K562 (cell line): ENCODE data around the gene ABI3BP. TPM values are rescaled to one million over a fixed set of nuclear protein-coding genes. Genes with fewer than 3 reads are reported as not detected.

ENCODE experiments used
- ATAC-seq: fragments of 200-7000 bp; cut with Tn5 transposase; 3 replicates; pipeline ENCODE4 v1.9.1; 2020; ENCODE audit warnings: moderate library complexity
- BruUV-seq: library from RNA; stranded (reverse); fragments of 400-500 nt; replicated peaks from 2 replicates; lab custom pipeline; 2021; lab: Mats Ljungman, UMichigan
- CTCF ChIA-PET: fragments of 300-600 bp; formaldehyde crosslinking; extraction: SDS; loops from one replicate; lab custom pipeline; 2021; ENCODE audit warnings: low intra/inter-chr PET ratio; lab: Yijun Ruan, JAX
- POLR2A ChIA-PET: fragments of 300-600, 350-650 bp; sonication (Branson Sonifier 250); formaldehyde crosslinking; extraction: SDS; loops from one replicate; lab custom pipeline; 2021; ENCODE audit warnings: antibody characterized with exemption, inconsistent platforms; lab: Yijun Ruan, JAX
- DNase-seq, 4 experiments: peaks; one replicate each; pipeline versions ENCODE4 v3.0.0 to v3.0.0-alpha.2; 2011 to 2018; ENCODE audit warnings: low spot score in 3 of 4, mixed read lengths in 3 of 4; ENCODE audit errors: extremely low read depth in 1 of 4
- FAIRE-seq: peaks from 2 replicates; lab custom pipeline; 2011; peaks lifted over from hg19 to GRCh38; lab: Jason Lieb, UNC
- H2AFZ ChIP-seq: 2 replicates; pipeline ENCODE4 v1.6.0; 2011; ENCODE audit warnings: low read depth, low read length, control low read depth, inconsistent platforms
- H3K27ac ChIP-seq: fragments of 200-600 bp; 3 replicates; pipeline ENCODE4 v1.8.0; 2011; ENCODE audit warnings: low read depth, mild to moderate bottlenecking, control low read depth, inconsistent platforms, low read length, moderate library complexity, mixed read lengths; ENCODE audit errors: extremely low read depth
- H3K27me3 ChIP-seq, 2 experiments: fragments of 300-600 bp in 1 of 2; 2 replicates in 1 of 2; 3 replicates in 1 of 2; pipeline versions ENCODE4 v1.6.0 to v1.8.0; 2011; ENCODE audit warnings: inconsistent platforms in 2 of 2, low read length in 2 of 2, mild to moderate bottlenecking in 1 of 2, mixed read lengths in 1 of 2, moderate library complexity in 1 of 2; ENCODE audit not compliant: control insufficient read depth in 2 of 2, insufficient read depth in 2 of 2
- H3K36me3 ChIP-seq: fragments of 300-600 bp; 3 replicates; pipeline ENCODE4 v1.8.0; 2011; ENCODE audit warnings: mild to moderate bottlenecking, low read length, inconsistent platforms; ENCODE audit not compliant: control insufficient read depth, insufficient read depth
- H3K4me1 ChIP-seq, 2 experiments: fragments of 200-600 bp in 1 of 2; replicated peaks in 1 of 2; 2 replicates in 1 of 2; 3 replicates in 1 of 2; pipeline versions ENCODE4 v1.5.1 to v1.8.0; 2011; ENCODE audit warnings: inconsistent platforms in 2 of 2, low read length in 2 of 2, mild to moderate bottlenecking in 1 of 2, mixed read lengths in 1 of 2, moderate library complexity in 1 of 2; ENCODE audit not compliant: control insufficient read depth in 2 of 2, insufficient read depth in 2 of 2
- H3K4me2 ChIP-seq: 2 replicates; pipeline ENCODE4 v1.6.1; 2011; ENCODE audit warnings: low read length, control low read depth, inconsistent platforms, mixed read lengths; ENCODE audit not compliant: insufficient read depth
- H3K4me3 ChIP-seq: fragments of 200-600 bp; sonication (generic), shearing (Covaris generic); 2 replicates; pipeline ENCODE4 v1.5.1; 2016; ENCODE audit warnings: control low read depth, inconsistent platforms
- H3K79me2 ChIP-seq: fragments of 200-600 bp; 3 replicates; pipeline ENCODE4 v1.8.0; 2011; ENCODE audit warnings: low read length, inconsistent platforms; ENCODE audit not compliant: control insufficient read depth, insufficient read depth
- H3K9ac ChIP-seq, 2 experiments: 2 replicates each; pipeline versions ENCODE4 v1.6.0 to v1.6.1; 2011; ENCODE audit warnings: low read depth in 2 of 2, low read length in 2 of 2, control low read depth in 1 of 2, inconsistent platforms in 1 of 2, mild to moderate bottlenecking in 1 of 2, mixed read lengths in 1 of 2; ENCODE audit not compliant: insufficient read depth in 1 of 2
- H3K9me1 ChIP-seq: one replicate; pipeline ENCODE4 v1.6.0; 2011; ENCODE audit warnings: inconsistent platforms, mild to moderate bottlenecking, low read length, moderate library complexity; ENCODE audit not compliant: control insufficient read depth, insufficient read depth
- H3K9me3 ChIP-seq: replicated peaks from 2 replicates; pipeline ENCODE4 v1.5.1; 2011; ENCODE audit warnings: low read depth, low read length, inconsistent platforms; ENCODE audit not compliant: control insufficient read depth, insufficient read depth
- H4K20me1 ChIP-seq: replicated peaks from 2 replicates; pipeline ENCODE4 v1.6.1; 2011; ENCODE audit warnings: low read length, inconsistent platforms, mixed read lengths; ENCODE audit not compliant: control insufficient read depth, insufficient read depth
- ARID4B ChIP-seq: sonication (generic); formaldehyde crosslinking; IDR thresholded peaks from 2 replicates; pipeline ENCODE4 v1.8.0; 2022; ENCODE audit warnings: mild to moderate bottlenecking, missing genetic modification reagents
- CREBBP ChIP-seq: IDR thresholded peaks from one replicate; pipeline ENCODE4 v1.6.1; 2012; ENCODE audit warnings: low read depth, mild to moderate bottlenecking, control low read depth, inconsistent platforms, low read length
- CREM ChIP-seq: IDR thresholded peaks from 2 replicates; pipeline ENCODE4 v1.6.1; 2014; ENCODE audit warnings: antibody characterized with exemption, low read depth
- E2F3 ChIP-seq: fragments of 250-450 bp; sonication (Bioruptor Pico); IDR thresholded peaks from 2 replicates; pipeline ENCODE4 v1.4.0; 2020; ENCODE audit warnings: mild to moderate bottlenecking
- HOXB6 ChIP-seq: fragments of 250-450 bp; sonication (Bioruptor Pico); IDR thresholded peaks from 2 replicates; pipeline ENCODE4 v1.5.1; 2022; ENCODE audit warnings: mild to moderate bottlenecking, borderline replicate concordance
- MTF1 ChIP-seq: fragments of 250-450 bp; sonication (Bioruptor Pico); IDR thresholded peaks from 2 replicates; pipeline ENCODE4 v1.9.0; 2021; ENCODE audit warnings: moderate library complexity, mild to moderate bottlenecking, inconsistent platforms, borderline replicate concordance
- NONO ChIP-seq, 2 experiments: fragments of 200-400 bp in 1 of 2; fragments of 450-650 bp in 1 of 2; formaldehyde crosslinking in 1 of 2; IDR thresholded peaks; 2 replicates each; pipeline ENCODE4 v1.6.1; 2017; ENCODE audit warnings: low read depth in 2 of 2, mild to moderate bottlenecking in 2 of 2, moderate library complexity in 2 of 2, low read length in 1 of 2
- RFX1 ChIP-seq: fragments of 450-650 bp; IDR thresholded peaks from 2 replicates; pipeline ENCODE4 v1.6.1; 2016; ENCODE audit warnings: mild to moderate bottlenecking, moderate library complexity
- RUNX1 ChIP-seq: sonication (generic); IDR thresholded peaks from 2 replicates; pipeline ENCODE4 v1.6.1; 2016; ENCODE audit warnings: antibody characterized with exemption, low read depth
- SNIP1 ChIP-seq: fragments of 450-650 bp; IDR thresholded peaks from 2 replicates; pipeline ENCODE4 v1.7.1; 2017; ENCODE audit warnings: low read depth, mild to moderate bottlenecking
- ZNF586 ChIP-seq: fragments of 450-650 bp; formaldehyde crosslinking; conservative IDR thresholded peaks from 2 replicates; pipeline ENCODE4 v1.4.0; 2020; ENCODE audit warnings: mild to moderate bottlenecking, moderate library complexity
- WGBS: fragments of 100-300 bp; shearing (Covaris generic); methylation state at CpG from one replicate; pipeline ENCODE4 v1.1.6; 2016; ENCODE audit warnings: low coverage, mixed read lengths; ENCODE audit not compliant: insufficient coverage; ENCODE audit errors: missing lambda C conversion rate; 5-methylcytosine and 5-hydroxymethylcytosine counted together
- in situ Hi-C: fragments of 300-500 bp; cut with MboI; formaldehyde crosslinking; loops from 4 replicates; pipeline ENCODE4 v1.15.0; 2018; ENCODE audit warnings: inconsistent platforms, mixed read lengths
- intact Hi-C: fragments of 100-400 bp; cut with micrococcal nuclease; formaldehyde crosslinking; loops from 2 replicates; pipeline ENCODE4 v1.14.2; 2022
- polyA plus RNA-seq, 8 experiments: library from polyadenylated mRNA; depleted of rRNA in 4 of 8; stranded (reverse) in 5 of 8; unstranded in 3 of 8; fragments of >200 nt; fragmentation: Nextera tagmentation in 2 of 8; fragmentation: Illumina TruSeq in 1 of 8; extraction: Ambion mirVana in 2 of 8; extraction: Trizol in 1 of 8; gene quantifications; 2 replicates each; pipeline versions ENCODE4 v1.2.1 to v1.2.3, GENCODE V29; 2011 to 2014; ENCODE audit warnings: inconsistent platforms in 1 of 8, missing spikeins in 1 of 8
- total RNA-seq, 7 experiments: library from RNA; depleted of rRNA in 6 of 7; stranded (reverse); fragments of >200 nt in 6 of 7; fragmentation: Illumina TruSeq in 2 of 7; extraction: Trizol in 2 of 7; gene quantifications; 2 replicates each; pipeline versions ENCODE4 v1.2.1 to v1.2.3, GENCODE V29; 2011 to 2021; ENCODE audit warnings: low replicate concordance in 1 of 7
- TF ChIP-seq, protein P1 (sequence below), 2 experiments: IDR thresholded peaks; 2 replicates each; pipeline ENCODE4 v1.6.1; 2011; ENCODE audit warnings: borderline replicate concordance in 1 of 2, control low read depth in 1 of 2, low read depth in 1 of 2, low read length in 1 of 2, mild to moderate bottlenecking in 1 of 2, mixed read lengths in 1 of 2, moderate library complexity in 1 of 2; ENCODE audit not compliant: insufficient read depth in 1 of 2, insufficient read length in 1 of 2, poor library complexity in 1 of 2, severe bottlenecking in 1 of 2; ENCODE audit errors: extremely low read depth in 1 of 2
- TF ChIP-seq, protein P2 (sequence below): sonication (generic); formaldehyde crosslinking; IDR thresholded peaks from 2 replicates; pipeline ENCODE4 v1.8.1; 2023; ENCODE audit warnings: mild to moderate bottlenecking, missing genetic modification reagents

Gene ABI3BP
- total and polyA plus RNA-seq, 9 of the 15 experiments (the other 6 are each of a cell fraction or from before 2014, with no cell fraction given) = 0.01 to 0.24 (median 0.06) TPM; not detected in 5

DNA sequence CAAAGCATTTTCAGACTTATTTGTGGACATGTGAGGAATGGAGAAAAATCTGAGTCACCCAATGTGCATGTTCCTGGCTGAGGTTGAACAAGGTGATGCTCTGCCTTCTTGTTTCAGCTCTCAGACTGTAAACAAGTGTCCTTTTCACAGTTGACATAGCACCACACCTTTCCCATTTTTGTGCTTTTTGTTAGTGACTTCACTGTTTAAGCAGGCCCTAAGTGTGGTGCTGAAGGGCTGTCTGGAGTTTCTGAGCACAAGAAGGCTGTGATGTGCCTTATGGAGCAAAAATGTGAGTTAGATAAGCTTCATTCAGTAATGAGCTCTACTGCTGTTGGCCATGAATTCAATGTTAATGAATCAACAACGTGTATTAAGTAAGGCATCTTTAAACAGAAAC lies 20.4 kb downstream of the ABI3BP start (continued):
- TF ChIP-seq, protein P1, sequence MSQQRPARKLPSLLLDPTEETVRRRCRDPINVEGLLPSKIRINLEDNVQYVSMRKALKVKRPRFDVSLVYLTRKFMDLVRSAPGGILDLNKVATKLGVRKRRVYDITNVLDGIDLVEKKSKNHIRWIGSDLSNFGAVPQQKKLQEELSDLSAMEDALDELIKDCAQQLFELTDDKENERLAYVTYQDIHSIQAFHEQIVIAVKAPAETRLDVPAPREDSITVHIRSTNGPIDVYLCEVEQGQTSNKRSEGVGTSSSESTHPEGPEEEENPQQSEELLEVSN (IDR thresholded peaks at IDR 0.05; ENCODE audit: borderline replicate concordance in 1 of 2, extremely low read depth in 1 of 2, insufficient read depth in 1 of 2, insufficient read length in 1 of 2, low read depth in 1 of 2, low read length in 1 of 2, poor library complexity in 1 of 2, severe bottlenecking in 1 of 2) = no peak
- TF ChIP-seq ZNF586 (CRISPR knock-in tag) (no peak), RUNX1 (no peak), CREBBP (no peak), MTF1 (CRISPR knock-in tag) (no peak)

GRCh38 chr3:100972301-100972844 lies 20.8 kb downstream of the ABI3BP start:
- no TSS peak for BruUV-seq
- Histone ChIP-seq H3K9me1 (no peaks in the 10 kb centered on the region), H3K9me3 (no peaks in the 10 kb centered on the region), H3K79me2 (no peaks in the 10 kb centered on the region), H3K27me3 (no peaks in the 10 kb centered on the region), H3K27ac (no peak overlapping the region), H3K36me3 (no peaks in the 10 kb centered on the region), H3K4me2 (no peak overlapping the region), H3K9ac (no peak overlapping the region), H2AFZ (no peak overlapping the region), H3K4me3 (no peak overlapping the region), H4K20me1 (no peaks in the 10 kb centered on the region), H3K4me1 (no peaks in the 10 kb centered on the region)
- ChIA-PET POLR2A (no interaction called here), CTCF (no interaction called here)
- FAIRE-seq (no peak), ATAC-seq (no peak), DNase-seq (no peak)
- in situ Hi-C loops (no loop called here), intact Hi-C loops (no loop called here)
- WGBS = 8% methylated on average over 2 of the region's 2 CpGs
- no peak for TF ChIP-seq ARID4B (CRISPR knock-in tag)
- no peak for TF ChIP-seq SNIP1
- TF ChIP-seq, protein P2, sequence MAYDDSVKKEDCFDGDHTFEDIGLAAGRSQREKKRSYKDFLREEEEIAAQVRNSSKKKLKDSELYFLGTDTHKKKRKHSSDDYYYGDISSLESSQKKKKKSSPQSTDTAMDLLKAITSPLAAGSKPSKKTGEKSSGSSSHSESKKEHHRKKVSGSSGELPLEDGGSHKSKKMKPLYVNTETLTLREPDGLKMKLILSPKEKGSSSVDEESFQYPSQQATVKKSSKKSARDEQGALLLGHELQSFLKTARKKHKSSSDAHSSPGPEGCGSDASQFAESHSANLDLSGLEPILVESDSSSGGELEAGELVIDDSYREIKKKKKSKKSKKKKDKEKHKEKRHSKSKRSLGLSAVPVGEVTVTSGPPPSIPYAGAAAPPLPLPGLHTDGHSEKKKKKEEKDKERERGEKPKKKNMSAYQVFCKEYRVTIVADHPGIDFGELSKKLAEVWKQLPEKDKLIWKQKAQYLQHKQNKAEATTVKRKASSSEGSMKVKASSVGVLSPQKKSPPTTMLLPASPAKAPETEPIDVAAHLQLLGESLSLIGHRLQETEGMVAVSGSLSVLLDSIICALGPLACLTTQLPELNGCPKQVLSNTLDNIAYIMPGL (CRISPR knock-in tag) = no peak
- no peak for TF ChIP-seq E2F3 (CRISPR knock-in tag)
- no peak for TF ChIP-seq NONO (IDR thresholded peaks at IDR 0.05; ENCODE audit: low read depth in 2 of 2, low read length in 1 of 2)
- TF ChIP-seq RFX1 = no peak
- TF ChIP-seq HOXB6 = no peak
- no peak for TF ChIP-seq CREM
